Measurements from ENCODE around the gene FOXP3. TPM values are rescaled to one million over a fixed set of nuclear protein-coding genes. Genes with fewer than 3 reads are reported as not detected.
A peak's percentile ranks its signal among the peaks of the same experiment; 100 is the strongest.

Gene FOXP3
- total RNA-seq, 1 experiment from 2014 or later: 0.15 TPM

GRCh38 chrX:49269010-49269766, 4.7 kb upstream of the FOXP3 start:
- H3K4me2 ChIP-seq (ENCODE audit: low read length): peak overlapping the region; percentile 79
- peaks cover 3% of the 10 kb centered on the region; the same call in 1 of the 2 replicates for H3K79me2 ChIP-seq (ENCODE audit: insufficient read depth, low read length)
- BruUV-seq (replicated peaks): no TSS peak
- CTCF ChIA-PET: interaction anchor here (0.8 to 1.0 kb wide), 2 partner anchors 23 to 76 kb away, joined by 4 read pairs; no protein-coding TSS in a partner anchor
- no peaks in the 10 kb centered on the region for H3K36me3 ChIP-seq (ENCODE audit: control insufficient read depth in 1 of 2, insufficient read depth in 2 of 2, low read length in 2 of 2)
- DNase-seq (ENCODE audit: low read depth, low spot score): peak; percentile 96
- H3K27ac ChIP-seq (ENCODE audit: low read depth, low read length): peak overlapping the region; percentile 74
- H3K4me1 ChIP-seq (ENCODE audit: control insufficient read depth in 1 of 2, insufficient read depth in 2 of 2, low read length in 2 of 2): peaks cover 8 to 24% of the 10 kb centered on the region in 2 experiments
- ATAC-seq: peak; percentile 89
- no peaks in the 10 kb centered on the region for H4K20me1 ChIP-seq (ENCODE audit: insufficient read depth)
- peak overlapping the region; percentile 61 to 66 for H3K4me3 ChIP-seq (replicated peaks in 1 of 2; ENCODE audit: low read depth in 1 of 2, low read length in 2 of 2)
- H3K9me3 ChIP-seq (ENCODE audit: control insufficient read depth in 1 of 2, insufficient read depth in 1 of 2, low read depth in 1 of 2, low read length in 2 of 2): no peaks in the 10 kb centered on the region
- POLR2A ChIA-PET: interaction anchor here (0.8 to 1.0 kb wide), 4 partner anchors 11 to 85 kb away, joined by 3 to 12 read pairs (median 4); no protein-coding TSS in a partner anchor
- intact Hi-C loops (cut with micrococcal nuclease): loop anchor here (2.0 kb wide), 1 partner anchor 78 kb away; no protein-coding TSS in a partner anchor
- H3K9ac ChIP-seq (ENCODE audit: low read length): peak overlapping the region; percentile 68
- no peaks in the 10 kb centered on the region for H3K9me2 ChIP-seq (ENCODE audit: insufficient read depth)
- no peak overlapping the region for H2AFZ ChIP-seq (ENCODE audit: low read depth, low read length, poor library complexity, severe bottlenecking)
- H3K27me3 ChIP-seq (ENCODE audit: insufficient read depth, low read length): no peaks in the 10 kb centered on the region
- TF ChIP-seq POLR2AphosphoS5 (IDR thresholded peaks at IDR 0.05; ENCODE audit: low read depth, low read length) (peak; percentile 85), SP1 (IDR thresholded peaks at IDR 0.05; ENCODE audit: low read depth) (no peak), TCF7L2 (IDR thresholded peaks at IDR 0.05; ENCODE audit: borderline replicate concordance, extremely low read depth, insufficient read depth, insufficient read length) (peak; percentile 43)
- RAD21 ChIA-PET (ENCODE audit: low non-redundant PET in 1 of 2, low total read pairs in 2 of 2, uncharacterized antibody in 2 of 2, unreplicated experiment in 2 of 2): no interaction called here

- no peaks in the 10 kb centered on the region for H3K9me2 ChIP-seq (ENCODE audit: insufficient read depth)
- TF ChIP-seq POLR2A (IDR thresholded peaks at IDR 0.05; ENCODE audit: borderline replicate concordance, extremely low read depth, insufficient read depth, insufficient read length): peak; percentile 45
- no peak for TF ChIP-seq POLR2AphosphoS5 (IDR thresholded peaks at IDR 0.05; ENCODE audit: low read depth, low read length)
- TF ChIP-seq CBX3 (IDR thresholded peaks at IDR 0.05; ENCODE audit: low read depth): no peak
- TF ChIP-seq ZBTB33 (IDR thresholded peaks at IDR 0.05; ENCODE audit: extremely low read depth, insufficient replicate concordance, low read length): no peak
- TF ChIP-seq CTCF (IDR thresholded peaks at IDR 0.05 in 2 of 3, conservative IDR thresholded peaks at IDR 0.05 in 1 of 3; ENCODE audit: borderline replicate concordance in 1 of 3, insufficient read depth in 1 of 3, low read depth in 2 of 3, low read length in 2 of 3): no peak
- no peak for TF ChIP-seq CEBPB (IDR thresholded peaks at IDR 0.05; ENCODE audit: low read depth)
- no peak for TF ChIP-seq JUND (IDR thresholded peaks at IDR 0.05)
- BruUV-seq (replicated peaks): TSS peak; percentile 98
- H3K27me3 ChIP-seq (ENCODE audit: insufficient read depth, low read length): no peaks in the 10 kb centered on the region
- ChIA-PET CTCF (interaction anchor here (0.8 to 1.0 kb wide), 2 partner anchors 23 to 76 kb away, joined by 4 read pairs; no protein-coding TSS in a partner anchor), RAD21 (ENCODE audit: low non-redundant PET in 1 of 2, low total read pairs in 2 of 2, uncharacterized antibody in 2 of 2, unreplicated experiment in 2 of 2) (no interaction called here), POLR2A (interaction anchor here (0.8 to 1.0 kb wide), 4 partner anchors 11 to 84 kb away, joined by 3 to 12 read pairs (median 4); no protein-coding TSS in a partner anchor)
- no peaks in the 10 kb centered on the region for H4K20me1 ChIP-seq (ENCODE audit: insufficient read depth)
- peak overlapping the region; percentile 74 for H3K27ac ChIP-seq (ENCODE audit: low read depth, low read length)
- intact Hi-C loops (cut with micrococcal nuclease): loop anchor here (2.0 kb wide), 1 partner anchor 78 kb away; no protein-coding TSS in a partner anchor
- ATAC-seq: no peak
- no peak overlapping the region for H2AFZ ChIP-seq (ENCODE audit: low read depth, low read length, poor library complexity, severe bottlenecking)
- H3K79me2 ChIP-seq (ENCODE audit: insufficient read depth, low read length): peaks cover 3% of the 10 kb centered on the region; the same call in 1 of the 2 replicates
- peak overlapping the region; percentile 68 for H3K9ac ChIP-seq (ENCODE audit: low read length)
- H3K9me3 ChIP-seq (ENCODE audit: control insufficient read depth in 1 of 2, insufficient read depth in 1 of 2, low read depth in 1 of 2, low read length in 2 of 2): no peaks in the 10 kb centered on the region
- peak overlapping the region; percentile 61 to 66 for H3K4me3 ChIP-seq (replicated peaks in 1 of 2; ENCODE audit: low read depth in 1 of 2, low read length in 2 of 2)
- peak overlapping the region; percentile 79 for H3K4me2 ChIP-seq (ENCODE audit: low read length)
- no peaks in the 10 kb centered on the region for H3K36me3 ChIP-seq (ENCODE audit: control insufficient read depth in 1 of 2, insufficient read depth in 2 of 2, low read length in 2 of 2)
- H3K4me1 ChIP-seq (ENCODE audit: control insufficient read depth in 1 of 2, insufficient read depth in 2 of 2, low read length in 2 of 2): peaks cover 8 to 24% of the 10 kb centered on the region in 2 experiments
- DNase-seq (ENCODE audit: low read depth, low spot score): no peak
Measured at GRCh38 chrX:49268702-49269009, 4.1 kb upstream of the FOXP3 start.

Data from HCT116 (cell line).